OCI-LY3 (cell line): ENCODE results near the gene ALDH6A1.
A peak's percentile ranks its signal among the peaks of the same experiment; 100 is the strongest.
"Not testable (repeated sequence)": the region's sequence is repeated elsewhere in the genome, so short reads cannot be mapped to it uniquely, and the experiment has no call there.

ENCODE experiments used
- H2AFZ ChIP-seq: fragments of 200-600, 300-600 bp; shearing (Covaris generic); 2 replicates; pipeline ENCODE4 v1.6.0; 2014; ENCODE audit warnings: antibody characterized with exemption, low read depth, low read length
- H3K27ac ChIP-seq: fragments of 200-600, 300-600 bp; sonication (generic); 2 replicates; pipeline ENCODE4 v1.5.1; 2014; ENCODE audit warnings: mild to moderate bottlenecking, low read length, moderate library complexity, mixed read lengths
- H3K27me3 ChIP-seq: fragments of 200-600, 300-600 bp; sonication (generic); 2 replicates; pipeline ENCODE4 v1.6.1; 2014; ENCODE audit warnings: low read depth, low read length, mixed read lengths
- H3K36me3 ChIP-seq: fragments of 200-600, 300-600 bp; sonication (generic); replicated peaks from 2 replicates; pipeline ENCODE3; 2014; ENCODE audit warnings: low read depth, low read length, mixed read lengths
- H3K4me1 ChIP-seq: fragments of 300-600, 200-600 bp; sonication (generic); 2 replicates; pipeline ENCODE4 v1.6.1; 2014; ENCODE audit warnings: low read length, mixed read lengths
- H3K4me2 ChIP-seq: fragments of 200-600, 300-600 bp; sonication (generic); 2 replicates; pipeline ENCODE4 v1.6.1; 2014; ENCODE audit warnings: low read length, mixed read lengths
- H3K4me3 ChIP-seq: fragments of 300-600, 200-600 bp; sonication (generic); 2 replicates; pipeline ENCODE4 v1.5.1; 2014; ENCODE audit warnings: antibody characterized with exemption, mild to moderate bottlenecking, low read length, moderate library complexity
- H3K79me2 ChIP-seq: fragments of 300-600, 200-600 bp; shearing (Covaris generic); 2 replicates; pipeline ENCODE4 v1.6.1; 2014; ENCODE audit warnings: mild to moderate bottlenecking, low read length, mixed read lengths
- H3K9ac ChIP-seq: fragments of 300-600, 200-600 bp; shearing (Covaris generic); 2 replicates; pipeline ENCODE4 v1.6.0; 2014; ENCODE audit warnings: mild to moderate bottlenecking, low read length, moderate library complexity
- H3K9me3 ChIP-seq: fragments of 200-600, 300-600 bp; shearing (Covaris generic); 2 replicates; pipeline ENCODE4 v1.6.1; 2014; ENCODE audit warnings: low read length, mixed read lengths; ENCODE audit not compliant: insufficient read depth
- H4K20me1 ChIP-seq: fragments of 200-600, 300-600 bp; sonication (generic); 2 replicates; pipeline ENCODE4 v1.6.1; 2016; ENCODE audit warnings: low read length, mixed read lengths; ENCODE audit not compliant: insufficient read depth
- CTCF ChIP-seq: fragments of 200-600, 300-600 bp; sonication (generic); IDR thresholded peaks from 2 replicates; pipeline ENCODE4 v1.5.1; 2014; ENCODE audit warnings: antibody characterized with exemption, low read length, low read depth
- EZH2phosphoT487 ChIP-seq: fragments of 200-600 bp; shearing (Covaris generic); IDR thresholded peaks from 2 replicates; pipeline ENCODE4 v1.6.1; 2018; ENCODE audit warnings: antibody characterized with exemption, mixed run types, low read depth

The ALDH6A1 gene

GRCh38 chr14:74111395-74112216 is 27.4 kb upstream of the ALDH6A1 start:
- TF ChIP-seq CTCF = peak; percentile 66
- not testable (repeated sequence) for H3K27me3 ChIP-seq, H3K9ac ChIP-seq

GRCh38 chr14:74109369-74109768 is 25.1 kb upstream of the ALDH6A1 start:
- Histone ChIP-seq H3K27ac (no peak overlapping the region), H3K4me2 (no peak overlapping the region), H3K27me3 (no peaks in the 10 kb centered on the region), H2AFZ (no peak overlapping the region), H3K9me3 (no peaks in the 10 kb centered on the region), H3K36me3 (peaks cover 10% of the 10 kb centered on the region), H3K9ac (no peak overlapping the region), H3K4me3 (no peak overlapping the region), H3K4me1 (no peaks in the 10 kb centered on the region), H4K20me1 (no peaks in the 10 kb centered on the region), H3K79me2 (no peaks in the 10 kb centered on the region)
- no peak for TF ChIP-seq EZH2phosphoT487

More at GRCh38 chr14:74111395-74112216, 27.4 kb upstream of the ALDH6A1 start:
- not testable (repeated sequence) for H3K36me3 ChIP-seq, H3K4me2 ChIP-seq, H3K9me3 ChIP-seq, H4K20me1 ChIP-seq, H3K79me2 ChIP-seq, H3K4me3 ChIP-seq, H3K4me1 ChIP-seq, H3K27ac ChIP-seq, H2AFZ ChIP-seq

- Histone ChIP-seq H3K4me2 (no peak overlapping the region), H3K9ac (no peak overlapping the region), H3K4me1 (no peaks in the 10 kb centered on the region), H3K4me3 (no peak overlapping the region), H3K79me2 (no peaks in the 10 kb centered on the region), H3K9me3 (no peaks in the 10 kb centered on the region), H3K27me3 (no peaks in the 10 kb centered on the region), H3K27ac (no peak overlapping the region), H2AFZ (no peak overlapping the region), H3K36me3 (peaks cover 10% of the 10 kb centered on the region), H4K20me1 (no peaks in the 10 kb centered on the region)
- TF ChIP-seq CTCF = no peak
- TF ChIP-seq EZH2phosphoT487 = no peak
Observed at GRCh38 chr14:74105381-74105780, 21.1 kb upstream of the ALDH6A1 start.

GRCh38 chr14:74089251-74090020 is 5.2 kb upstream of the ALDH6A1 start:
- Histone ChIP-seq H3K27me3 (no peaks in the 10 kb centered on the region), H3K4me1 (peaks cover 21% of the 10 kb centered on the region), H3K79me2 (peaks cover 26% of the 10 kb centered on the region), H3K9me3 (no peaks in the 10 kb centered on the region), H3K4me3 (no peak overlapping the region), H3K4me2 (no peak overlapping the region), H2AFZ (no peak overlapping the region), H4K20me1 (no peaks in the 10 kb centered on the region), H3K9ac (no peak overlapping the region), H3K27ac (no peak overlapping the region), H3K36me3 (no peaks in the 10 kb centered on the region)
- TF ChIP-seq EZH2phosphoT487 = no peak
- TF ChIP-seq CTCF = no peak
